GM12864 (cell line): ENCODE results near the gene PON1.

Source experiments
- DNase-seq: peaks from one replicate; pipeline ENCODE4 v3.0.0-alpha.2; 2011; ENCODE audit warnings: low read depth
- H3K4me3 ChIP-seq: 2 replicates; pipeline ENCODE4 v1.5.1; 2011; ENCODE audit warnings: mild to moderate bottlenecking, low read depth, low read length, control low read depth
- CTCF ChIP-seq: IDR thresholded peaks from 2 replicates; pipeline ENCODE4 v1.5.1; 2011; ENCODE audit warnings: low read depth, mild to moderate bottlenecking, moderate library complexity, low read length, control low read depth, inconsistent platforms; ENCODE audit errors: missing control alignments

The PON1 gene

GRCh38 chr7:95342029-95342428 lies 17.7 kb upstream of the PON1 start:
- no peak for DNase-seq
- H3K4me3 ChIP-seq: no peak overlapping the region
- no peak for TF ChIP-seq CTCF

GRCh38 chr7:95340491-95340890 lies 16.2 kb upstream of the PON1 start:
- no peak overlapping the region for H3K4me3 ChIP-seq
- no peak for TF ChIP-seq CTCF
- DNase-seq: no peak

- TF ChIP-seq CTCF: no peak
- DNase-seq: no peak
- no peak overlapping the region for H3K4me3 ChIP-seq
These were observed 14.5 kb upstream of the PON1 start for GRCh38 chr7:95338832-95339231.

GRCh38 chr7:95335093-95335492 lies 10.8 kb upstream of the PON1 start:
- no peak for DNase-seq
- no peak overlapping the region for H3K4me3 ChIP-seq
- TF ChIP-seq CTCF: no peak

GRCh38 chr7:95334447-95334846 lies 10.1 kb upstream of the PON1 start:
- no peak for TF ChIP-seq CTCF
- DNase-seq: no peak
- H3K4me3 ChIP-seq: no peak overlapping the region

- H3K4me3 ChIP-seq: peak overlapping the region; percentile 22; the same call in 1 of the 2 replicates
- no peak for DNase-seq
- TF ChIP-seq CTCF: no peak
These were observed 6.6 kb upstream of the PON1 start for GRCh38 chr7:95330961-95331337.

- H3K4me3 ChIP-seq: peak overlapping the region; percentile 22; the same call in 1 of the 2 replicates
- no peak for DNase-seq
- TF ChIP-seq CTCF: no peak
These were observed 6.0 kb upstream of the PON1 start for GRCh38 chr7:95330204-95330960.
